Glomerular visceral epithelial cell (primary cell): ENCODE measurements around the gene HOXD3.

Experiments
- DNase-seq: peaks from one replicate; pipeline ENCODE4 v3.0.0-alpha.2; 2016; ENCODE audit errors: extremely low spot score

The HOXD3 gene

DNA sequence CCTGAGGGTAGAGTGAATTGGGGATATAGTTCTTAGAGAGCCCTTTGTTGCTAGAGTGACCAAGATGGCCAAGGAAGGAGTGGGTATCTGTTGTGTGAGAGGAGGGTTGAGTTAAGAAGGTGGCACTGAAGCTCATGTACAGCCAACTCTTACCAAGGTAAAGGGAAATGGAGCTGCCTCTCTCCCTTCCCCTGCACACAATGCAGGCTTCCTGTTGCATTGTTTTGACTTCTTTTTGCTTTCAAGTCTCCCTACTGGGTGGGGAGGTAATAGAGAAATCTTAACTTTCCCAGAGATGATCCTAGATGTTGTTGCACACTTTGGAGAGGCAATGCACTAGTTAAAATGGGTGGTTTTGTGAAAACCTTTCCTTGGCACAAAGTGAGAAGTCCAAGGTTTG lies 55.2 kb downstream of the HOXD3 start:
- no peak for DNase-seq

DNA sequence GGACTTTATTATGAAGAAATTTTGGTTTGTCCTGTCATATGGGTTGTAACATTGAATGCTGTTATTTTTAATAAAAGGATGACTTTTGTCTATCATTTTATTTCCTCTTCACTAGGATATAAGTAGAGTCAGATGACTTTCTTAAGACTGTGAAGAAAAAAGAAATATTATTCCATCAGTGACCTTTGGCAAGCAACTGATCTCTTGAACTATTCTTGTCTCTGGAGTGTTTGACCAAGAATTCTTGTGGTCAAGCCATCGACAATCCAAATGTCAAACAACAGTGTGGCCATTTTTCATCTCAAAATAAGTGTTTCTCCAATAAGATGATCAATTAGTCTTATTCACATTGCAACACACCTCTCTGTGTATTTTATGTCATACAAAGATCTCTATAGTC lies 56.3 kb downstream of the HOXD3 start:
- no peak for DNase-seq
